ENCODE data around the gene ALDH7A1.
"Not testable (repeated sequence)": the region's sequence is repeated elsewhere in the genome, so short reads cannot be mapped to it uniquely, and the experiment has no call there.

Gene ALDH7A1

GRCh38 chr5:126631920-126632319, 36.9 kb upstream of the ALDH7A1 start:
- DNase-seq, result no peak
- no peak overlapping the region for H3K27ac Mint-ChIP-seq
- H3K4me3 Mint-ChIP-seq, result no peak overlapping the region
- no peaks in the 10 kb centered on the region for H3K27me3 Mint-ChIP-seq (ENCODE audit: low read depth, poor library complexity)
- no peaks in the 10 kb centered on the region for H3K9me3 Mint-ChIP-seq
- TF ChIP-seq, protein P1, sequence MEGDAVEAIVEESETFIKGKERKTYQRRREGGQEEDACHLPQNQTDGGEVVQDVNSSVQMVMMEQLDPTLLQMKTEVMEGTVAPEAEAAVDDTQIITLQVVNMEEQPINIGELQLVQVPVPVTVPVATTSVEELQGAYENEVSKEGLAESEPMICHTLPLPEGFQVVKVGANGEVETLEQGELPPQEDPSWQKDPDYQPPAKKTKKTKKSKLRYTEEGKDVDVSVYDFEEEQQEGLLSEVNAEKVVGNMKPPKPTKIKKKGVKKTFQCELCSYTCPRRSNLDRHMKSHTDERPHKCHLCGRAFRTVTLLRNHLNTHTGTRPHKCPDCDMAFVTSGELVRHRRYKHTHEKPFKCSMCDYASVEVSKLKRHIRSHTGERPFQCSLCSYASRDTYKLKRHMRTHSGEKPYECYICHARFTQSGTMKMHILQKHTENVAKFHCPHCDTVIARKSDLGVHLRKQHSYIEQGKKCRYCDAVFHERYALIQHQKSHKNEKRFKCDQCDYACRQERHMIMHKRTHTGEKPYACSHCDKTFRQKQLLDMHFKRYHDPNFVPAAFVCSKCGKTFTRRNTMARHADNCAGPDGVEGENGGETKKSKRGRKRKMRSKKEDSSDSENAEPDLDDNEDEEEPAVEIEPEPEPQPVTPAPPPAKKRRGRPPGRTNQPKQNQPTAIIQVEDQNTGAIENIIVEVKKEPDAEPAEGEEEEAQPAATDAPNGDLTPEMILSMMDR (IDR thresholded peaks at IDR 0.05), result no peak
- H3K4me1 Mint-ChIP-seq, result peaks cover 6% of the 10 kb centered on the region
- H3K36me3 Mint-ChIP-seq (ENCODE audit: low read depth), result peaks cover 12% of the 10 kb centered on the region

DNA sequence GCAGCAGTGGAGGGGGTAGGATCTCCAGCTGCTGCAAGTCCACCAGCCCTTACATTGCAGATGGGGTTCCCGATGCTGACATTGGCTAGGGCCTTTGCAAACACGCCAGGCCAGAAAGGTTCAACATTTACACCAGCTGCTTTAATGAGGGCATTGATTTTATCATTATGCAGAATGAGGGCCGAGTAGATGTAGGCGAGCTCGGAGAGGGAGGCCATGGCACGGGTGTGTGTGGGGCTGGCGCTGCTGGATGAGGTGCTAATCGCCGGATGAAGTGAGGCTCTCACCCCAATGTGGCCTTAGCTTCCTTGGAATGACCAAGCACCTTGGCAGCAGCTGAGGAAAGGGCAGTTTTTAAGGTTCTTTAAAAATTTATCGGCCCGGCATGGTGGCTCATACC, 33.1 kb upstream of the ALDH7A1 start:
- H3K36me3 Mint-ChIP-seq (ENCODE audit: low read depth), result peaks cover 41% of the 10 kb centered on the region
- H3K9me3 Mint-ChIP-seq, result no peaks in the 10 kb centered on the region
- H3K27me3 Mint-ChIP-seq (ENCODE audit: low read depth, poor library complexity), result no peaks in the 10 kb centered on the region
- no peak overlapping the region for H3K27ac Mint-ChIP-seq
- peaks cover 6% of the 10 kb centered on the region for H3K4me1 Mint-ChIP-seq
- no peak for DNase-seq
- TF ChIP-seq, protein P1 (IDR thresholded peaks at IDR 0.05), result no peak
- no peak overlapping the region for H3K4me3 Mint-ChIP-seq

- no peaks in the 10 kb centered on the region for H3K4me1 Mint-ChIP-seq
- DNase-seq, result no peak
- H3K27me3 Mint-ChIP-seq (ENCODE audit: low read depth, poor library complexity), result no peaks in the 10 kb centered on the region
- TF ChIP-seq, protein P1 (IDR thresholded peaks at IDR 0.05), result no peak
- H3K4me3 Mint-ChIP-seq, result no peak overlapping the region
- no peaks in the 10 kb centered on the region for H3K9me3 Mint-ChIP-seq
- H3K27ac Mint-ChIP-seq, result no peak overlapping the region
- H3K36me3 Mint-ChIP-seq (ENCODE audit: low read depth), result peaks cover 62% of the 10 kb centered on the region
These were observed 29.5 kb upstream of the ALDH7A1 start for GRCh38 chr5:126624534-126624933.

DNA sequence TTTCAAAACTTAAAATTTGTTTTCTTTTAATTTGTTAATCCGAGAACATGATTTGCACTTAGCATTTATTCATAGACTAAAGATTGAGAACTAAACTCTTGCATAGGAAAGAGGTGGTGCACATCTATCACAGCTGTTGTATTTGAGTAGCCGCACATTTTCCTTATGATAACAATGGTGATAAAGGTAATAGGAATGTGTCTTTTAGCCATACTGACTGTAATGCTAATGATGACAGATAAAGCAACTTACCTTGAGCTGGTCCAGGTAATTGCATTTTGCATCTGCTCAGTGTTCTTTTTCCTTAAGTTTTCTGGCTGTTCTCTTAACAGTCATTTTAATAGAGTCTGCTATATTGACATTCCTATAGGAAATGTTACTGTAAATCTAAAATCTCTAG, 24.8 kb upstream of the ALDH7A1 start:
- Mint-ChIP-seq H3K4me3 (no peak overlapping the region), H3K9me3 (no peaks in the 10 kb centered on the region), H3K27ac (no peak overlapping the region), H3K27me3 (ENCODE audit: low read depth, poor library complexity) (no peaks in the 10 kb centered on the region), H3K4me1 (no peaks in the 10 kb centered on the region), H3K36me3 (ENCODE audit: low read depth) (peaks cover 69% of the 10 kb centered on the region)
- no peak for DNase-seq
- TF ChIP-seq, protein P1 (IDR thresholded peaks at IDR 0.05), result no peak

DNA sequence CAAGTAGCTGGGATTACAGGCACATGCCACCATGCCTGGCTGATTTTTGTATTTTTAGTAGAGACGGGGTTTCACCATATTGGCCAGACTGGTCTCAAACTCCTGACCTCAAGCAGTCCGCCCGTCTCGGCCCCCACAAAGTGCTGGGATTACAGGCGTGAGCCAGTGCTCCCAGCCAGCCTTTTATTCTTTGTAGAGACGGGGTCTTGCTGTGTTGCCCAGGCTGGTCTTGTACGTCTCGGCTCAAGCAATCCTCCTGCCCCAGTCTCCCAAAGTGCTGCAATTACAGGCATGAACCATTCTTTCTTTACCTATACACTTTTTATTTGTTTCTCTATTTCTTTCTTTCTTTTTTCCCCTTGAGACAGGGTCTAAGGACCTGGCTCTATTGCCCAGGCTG, 22.6 kb upstream of the ALDH7A1 start:
- H3K9me3 Mint-ChIP-seq; DNase-seq; H3K4me3 Mint-ChIP-seq; H3K27me3 Mint-ChIP-seq (ENCODE audit: low read depth, poor library complexity); H3K4me1 Mint-ChIP-seq: not testable (repeated sequence)
- peak overlapping the region; percentile 22 for H3K27ac Mint-ChIP-seq
- peaks cover 67% of the 10 kb centered on the region for H3K36me3 Mint-ChIP-seq (ENCODE audit: low read depth)

DNA sequence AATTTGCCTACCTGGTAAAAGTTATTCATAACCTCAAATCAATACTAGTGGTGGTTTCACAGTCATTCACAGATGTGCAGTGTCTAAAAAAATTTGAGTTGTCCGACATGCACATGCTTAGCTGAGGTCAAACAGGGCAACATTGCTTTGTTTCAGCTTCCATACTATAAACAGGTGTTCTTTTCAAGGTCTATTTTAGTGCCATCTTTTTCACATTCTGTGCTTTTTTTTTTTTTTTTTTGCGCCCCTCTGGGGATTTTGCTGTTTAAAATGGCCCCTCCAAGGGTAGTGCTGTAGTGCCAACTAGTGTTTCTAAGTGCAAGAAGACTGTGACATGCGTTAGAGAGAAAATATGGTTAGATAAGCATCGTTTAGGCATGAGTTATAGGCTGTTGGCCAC, 20.3 kb upstream of the ALDH7A1 start:
- Mint-ChIP-seq H3K9me3 (no peaks in the 10 kb centered on the region), H3K4me1 (peaks cover 5% of the 10 kb centered on the region), H3K27ac (no peak overlapping the region), H3K36me3 (ENCODE audit: low read depth) (peaks cover 79% of the 10 kb centered on the region), H3K27me3 (ENCODE audit: low read depth, poor library complexity) (no peaks in the 10 kb centered on the region), H3K4me3 (no peak overlapping the region)
- TF ChIP-seq, protein P1 (IDR thresholded peaks at IDR 0.05), result no peak
- no peak for DNase-seq
